Cortex of kidney (tissue), 1 donor: ENCODE results near the gene LTO1.

Experiments used
- DNase-seq: peaks from one replicate; lab custom pipeline; 2025; lab: John Stamatoyannopoulos, UW

The LTO1 gene

DNA sequence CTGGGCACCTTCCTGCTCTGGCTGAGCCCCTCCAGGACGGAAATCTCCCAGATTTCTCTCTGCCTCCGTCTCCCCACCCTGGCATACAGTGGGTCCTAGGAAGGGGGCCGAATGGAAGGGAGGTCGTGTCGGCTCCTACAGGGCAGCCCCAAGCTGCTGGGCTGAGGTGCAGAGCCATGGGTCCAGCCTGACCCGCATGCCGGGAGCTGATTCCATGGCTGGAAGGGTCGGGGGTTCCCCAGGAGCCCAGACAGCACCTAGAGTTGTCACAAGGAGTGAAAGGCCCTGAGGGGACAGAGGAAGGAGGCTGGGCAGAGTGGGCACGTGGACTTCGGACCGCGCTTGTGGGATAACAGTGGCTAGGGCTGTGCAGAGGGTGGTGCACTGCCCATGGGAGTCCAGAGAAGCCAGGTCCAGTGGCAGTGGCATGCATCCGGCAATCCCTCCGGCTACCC lies 17.7 kb downstream of the LTO1 start:
- DNase-seq: no peak

DNA sequence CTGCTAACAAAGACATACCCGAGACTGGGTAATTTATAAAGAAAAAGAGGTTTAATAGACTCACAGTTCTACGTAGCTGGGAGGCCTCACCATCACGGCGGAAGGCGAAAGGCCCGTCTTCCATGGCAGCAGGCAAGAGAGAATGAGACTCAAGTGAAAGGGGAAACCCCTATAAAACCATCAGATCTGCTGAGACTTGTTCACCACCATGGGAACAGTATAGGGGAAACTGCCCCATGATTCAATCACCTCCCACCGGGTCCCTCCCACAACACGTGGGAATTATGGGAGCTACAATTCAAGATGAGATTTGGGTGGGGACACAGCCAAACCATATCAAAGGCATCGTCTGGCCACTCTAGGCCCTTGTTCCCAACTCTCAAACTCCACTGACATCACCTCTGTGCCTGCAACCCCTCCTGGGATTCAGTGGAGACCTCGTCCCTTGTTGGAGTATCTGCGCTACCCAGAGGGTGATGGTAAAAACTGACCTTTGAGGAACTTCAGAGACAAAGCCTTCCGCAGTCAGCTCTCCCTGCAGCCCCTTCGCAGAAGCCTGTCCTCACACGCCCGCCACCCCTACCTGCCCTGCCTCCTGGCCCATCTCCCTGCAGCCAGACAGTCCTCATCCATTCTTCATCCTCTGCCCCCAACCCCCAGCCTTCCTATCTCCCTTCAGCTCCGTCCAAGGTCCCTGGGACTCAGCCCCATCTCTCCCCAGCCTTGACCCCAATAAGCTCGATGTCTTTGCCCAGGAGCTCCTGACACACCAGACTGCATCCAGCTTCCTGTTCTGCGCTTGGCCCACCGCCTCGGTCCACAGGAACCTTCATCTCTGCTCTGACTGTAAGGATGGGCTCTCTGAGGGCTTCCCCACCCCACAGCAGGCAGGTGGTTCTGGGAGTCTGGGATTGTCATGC lies 18.4 kb downstream of the LTO1 start:
- no peak for DNase-seq

DNA sequence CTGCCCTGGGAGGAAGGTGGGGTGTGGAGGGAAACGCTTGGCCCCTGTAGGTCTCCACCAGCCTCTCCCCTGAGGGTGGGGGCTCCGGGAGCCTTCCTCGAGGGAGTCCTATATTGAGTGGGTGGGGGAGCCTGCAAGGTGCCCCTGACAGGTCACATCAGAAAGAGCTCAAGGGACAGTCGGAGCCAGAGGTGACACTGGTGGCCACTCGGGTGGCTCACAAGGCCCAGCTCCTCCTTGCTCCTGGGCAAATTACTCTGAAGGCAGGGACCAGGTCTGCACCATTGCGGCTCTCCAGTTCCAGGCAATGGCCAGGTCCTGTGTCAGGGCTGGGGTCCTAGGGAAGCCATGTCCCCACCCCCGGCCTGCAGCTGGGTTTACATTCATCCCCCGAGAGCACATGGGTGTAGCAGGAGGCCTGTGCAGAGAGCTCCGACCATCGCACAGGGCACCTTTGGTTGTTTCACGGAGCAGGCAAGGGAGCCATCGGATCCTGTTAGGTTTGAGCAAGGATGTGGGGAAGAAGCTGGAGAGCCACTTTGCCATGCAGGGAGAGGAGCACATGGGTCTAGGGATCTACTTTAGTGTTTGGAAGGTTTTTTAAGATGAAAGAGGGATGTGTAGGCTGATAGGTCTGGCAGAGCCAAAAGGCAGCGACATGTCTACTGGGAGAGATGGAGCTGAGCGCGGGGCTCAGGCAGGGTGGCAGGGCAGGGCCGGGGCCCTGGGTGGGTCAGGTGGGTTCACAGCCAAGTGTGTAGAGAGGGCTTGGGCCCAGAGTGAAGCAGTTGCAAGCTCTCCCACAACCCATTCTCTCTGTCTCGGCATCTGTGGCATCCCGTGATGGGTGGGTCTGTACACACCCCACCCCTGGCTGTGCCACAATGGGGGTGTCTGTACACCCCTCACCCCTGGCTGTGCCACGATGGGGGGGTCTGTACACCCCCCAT lies 19.4 kb downstream of the LTO1 start:
- no peak for DNase-seq

DNA sequence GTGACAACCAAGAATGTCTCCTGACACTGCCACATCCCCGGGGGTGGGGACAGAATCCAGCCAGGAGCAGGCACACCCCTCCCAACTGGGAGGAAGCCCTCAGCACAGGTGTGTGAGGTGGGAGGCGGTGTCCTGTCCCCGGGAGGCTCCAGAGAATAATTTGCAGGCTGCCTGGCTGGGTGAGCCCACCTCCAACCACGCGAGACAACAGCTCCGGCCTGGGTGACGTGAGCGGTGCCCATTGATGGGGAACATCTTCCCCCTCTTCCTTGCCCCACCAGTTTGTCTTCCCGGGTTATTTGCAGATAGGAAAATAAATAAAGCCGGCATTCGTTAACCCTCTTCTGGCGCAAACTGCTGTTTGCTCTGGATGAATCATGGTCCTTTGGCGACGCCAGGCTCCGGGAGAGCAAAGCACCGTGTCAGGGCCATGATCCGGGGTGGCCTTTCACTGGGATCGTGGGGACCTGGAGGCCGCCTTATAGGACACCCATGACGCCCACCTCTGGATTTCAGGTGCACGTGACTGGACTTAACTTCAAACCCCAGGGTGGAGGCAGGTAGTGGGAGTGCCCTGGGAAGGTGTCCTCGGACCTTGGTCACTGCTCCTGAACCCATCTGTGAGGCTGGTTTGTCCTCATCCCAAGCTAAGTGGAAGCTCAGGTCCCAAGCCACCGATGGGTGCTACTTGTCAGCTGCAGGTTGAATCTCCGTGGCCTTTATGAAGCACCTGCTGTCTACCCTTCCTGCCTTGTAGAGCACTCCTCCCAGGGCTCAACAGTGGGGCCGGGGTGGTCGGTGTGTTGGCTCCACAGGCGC lies 20.3 kb downstream of the LTO1 start:
- no peak for DNase-seq

DNA sequence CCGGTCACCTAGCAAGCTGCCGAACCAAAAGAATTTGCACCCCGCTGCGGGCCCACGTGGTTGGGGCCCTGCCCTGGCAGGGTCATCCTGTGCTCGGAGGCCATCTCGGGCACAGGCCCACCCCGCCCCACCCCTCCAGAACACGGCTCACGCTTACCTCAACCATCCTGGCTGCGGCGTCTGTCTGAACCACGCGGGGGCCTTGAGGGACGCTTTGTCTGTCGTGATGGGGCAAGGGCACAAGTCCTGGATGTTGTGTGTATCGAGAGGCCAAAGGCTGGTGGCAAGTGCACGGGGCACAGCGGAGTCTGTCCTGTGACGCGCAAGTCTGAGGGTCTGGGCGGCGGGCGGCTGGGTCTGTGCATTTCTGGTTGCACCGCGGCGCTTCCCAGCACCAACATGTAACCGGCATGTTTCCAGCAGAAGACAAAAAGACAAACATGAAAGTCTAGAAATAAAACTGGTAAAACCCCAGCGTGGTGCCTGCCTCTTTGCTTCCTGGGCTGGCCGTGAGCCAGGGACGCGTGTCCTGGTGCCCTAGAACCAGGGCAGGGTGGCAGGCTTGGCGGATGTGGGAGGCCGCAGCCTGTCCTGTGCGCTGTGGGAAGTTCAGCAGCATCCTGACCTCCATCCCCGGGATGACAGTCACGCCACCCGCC lies 21.0 kb downstream of the LTO1 start:
- no peak for DNase-seq

DNA sequence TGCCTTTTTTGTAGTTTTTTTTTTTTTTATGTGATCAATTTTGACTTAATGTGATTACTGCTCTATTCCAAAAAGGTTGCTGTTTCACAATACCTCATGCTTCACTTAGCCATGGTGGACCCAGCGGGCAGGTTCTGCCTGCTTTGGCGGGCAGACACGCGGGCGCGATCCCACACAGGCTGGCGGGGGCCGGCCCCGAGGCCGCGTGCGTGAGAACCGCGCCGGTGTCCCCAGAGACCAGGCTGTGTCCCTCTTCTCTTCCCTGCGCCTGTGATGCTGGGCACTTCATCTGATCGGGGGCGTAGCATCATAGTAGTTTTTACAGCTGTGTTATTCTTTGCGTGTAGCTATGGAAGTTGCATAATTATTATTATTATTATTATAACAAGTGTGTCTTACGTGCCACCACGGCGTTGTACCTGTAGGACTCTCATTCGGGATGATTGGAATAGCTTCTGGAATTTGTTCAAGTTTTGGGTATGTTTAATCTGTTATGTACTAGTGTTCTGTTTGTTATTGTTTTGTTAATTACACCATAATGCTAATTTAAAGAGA lies 21.7 kb downstream of the LTO1 start:
- no peak for DNase-seq

DNA sequence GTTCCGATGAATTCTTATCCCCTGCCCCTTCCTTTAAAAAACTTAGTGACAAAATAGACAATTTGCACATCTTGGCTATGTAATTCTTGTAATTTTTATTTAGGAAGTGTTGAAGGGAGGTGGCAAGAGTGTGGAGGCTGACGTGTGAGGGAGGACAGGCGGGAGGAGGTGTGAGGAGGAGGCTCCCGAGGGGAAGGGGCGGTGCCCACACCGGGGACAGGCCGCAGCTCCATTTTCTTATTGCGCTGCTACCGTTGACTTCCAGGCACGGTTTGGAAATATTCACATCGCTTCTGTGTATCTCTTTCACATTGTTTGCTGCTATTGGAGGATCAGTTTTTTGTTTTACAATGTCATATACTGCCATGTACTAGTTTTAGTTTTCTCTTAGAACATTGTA lies 22.2 kb downstream of the LTO1 start:
- no peak for DNase-seq

DNA sequence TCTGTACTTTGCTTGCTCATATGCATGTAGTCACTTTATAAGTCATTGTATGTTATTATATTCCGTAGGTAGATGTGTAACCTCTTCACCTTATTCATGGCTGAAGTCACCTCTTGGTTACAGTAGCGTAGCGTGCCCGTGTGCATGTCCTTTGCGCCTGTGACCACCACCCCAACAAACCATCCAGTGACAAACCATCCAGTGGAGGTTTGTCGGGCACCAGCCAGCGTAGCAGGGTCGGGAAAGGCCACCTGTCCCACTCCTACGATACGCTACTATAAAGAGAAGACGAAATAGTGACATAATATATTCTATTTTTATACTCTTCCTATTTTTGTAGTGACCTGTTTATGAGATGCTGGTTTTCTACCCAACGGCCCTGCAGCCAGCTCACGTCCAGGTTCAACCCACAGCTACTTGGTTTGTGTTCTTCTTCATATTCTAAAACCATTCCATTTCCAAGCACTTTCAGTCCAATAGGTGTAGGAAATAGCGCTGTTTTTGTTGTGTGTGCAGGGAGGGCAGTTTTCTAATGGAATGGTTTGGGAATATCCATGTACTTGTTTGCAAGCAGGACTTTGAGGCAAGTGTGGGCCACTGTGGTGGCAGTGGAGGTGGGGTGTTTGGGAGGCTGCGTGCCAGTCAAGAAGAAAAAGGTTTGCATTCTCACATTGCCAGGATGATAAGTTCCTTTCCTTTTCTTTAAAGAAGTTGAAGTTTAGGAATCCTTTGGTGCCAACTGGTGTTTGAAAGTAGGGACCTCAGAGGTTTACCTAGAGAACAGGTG lies 23.1 kb downstream of the LTO1 start:
- no peak for DNase-seq

DNA sequence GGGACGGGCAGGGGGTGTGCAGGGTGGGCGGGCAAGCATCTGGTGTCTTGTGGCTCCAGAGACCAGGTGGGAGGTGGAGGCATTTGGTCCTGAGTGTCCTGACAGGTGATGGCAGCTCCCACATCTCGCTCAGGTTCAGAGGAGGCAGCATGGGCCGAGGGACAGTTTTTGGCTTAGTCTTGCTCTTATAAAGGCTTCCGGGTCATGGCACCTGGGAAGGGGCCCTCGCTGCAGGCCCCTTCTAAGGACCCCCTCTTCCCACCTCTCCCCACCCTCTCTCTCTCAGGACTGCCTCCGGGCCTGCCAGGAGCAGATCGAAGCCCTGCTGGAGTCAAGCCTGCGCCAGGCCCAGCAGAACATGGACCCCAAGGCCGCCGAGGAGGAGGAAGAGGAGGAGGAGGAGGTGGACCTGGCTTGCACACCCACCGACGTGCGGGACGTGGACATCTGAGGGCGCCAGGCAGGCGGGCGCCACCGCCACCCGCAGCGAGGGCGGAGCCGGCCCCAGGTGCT lies 24.3 kb downstream of the LTO1 start:
- DNase-seq: no peak

DNA sequence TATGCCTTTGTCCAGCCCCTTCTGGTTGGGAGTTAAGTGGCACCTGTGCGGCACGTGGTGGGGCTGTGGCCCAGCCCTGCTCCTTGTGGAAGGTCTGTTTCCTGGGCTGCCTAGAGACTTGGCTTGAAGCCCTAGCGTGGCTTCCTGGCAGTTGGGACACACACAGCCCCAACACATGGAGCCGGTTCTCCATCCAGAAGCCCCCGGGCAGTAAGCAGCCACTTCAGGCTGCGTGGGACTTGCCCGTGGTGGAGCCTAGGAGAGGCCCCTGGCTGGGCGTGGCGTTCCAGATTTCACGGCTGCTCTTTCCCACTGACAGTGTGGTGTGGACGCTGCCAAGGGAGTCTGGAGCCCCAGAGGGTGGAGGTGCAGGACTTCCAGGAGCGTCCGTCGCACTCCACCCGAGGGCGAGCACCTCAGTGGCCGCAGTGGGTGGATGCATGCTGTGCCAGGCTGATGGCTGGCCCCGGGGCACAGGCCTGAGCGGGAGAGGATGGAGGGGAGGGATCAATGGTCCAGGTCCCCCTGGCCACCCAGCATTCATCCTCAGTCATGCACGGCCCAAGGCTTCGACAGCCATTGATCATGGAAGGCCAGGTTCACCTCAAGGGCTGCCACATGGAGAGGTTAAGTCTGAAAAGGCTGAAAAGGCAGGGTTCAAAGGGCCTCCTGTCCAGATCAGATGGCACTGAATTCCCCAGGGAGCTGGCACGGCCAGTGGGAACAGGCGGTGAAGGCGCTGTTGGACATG lies 24.9 kb downstream of the LTO1 start:
- DNase-seq: no peak

DNA sequence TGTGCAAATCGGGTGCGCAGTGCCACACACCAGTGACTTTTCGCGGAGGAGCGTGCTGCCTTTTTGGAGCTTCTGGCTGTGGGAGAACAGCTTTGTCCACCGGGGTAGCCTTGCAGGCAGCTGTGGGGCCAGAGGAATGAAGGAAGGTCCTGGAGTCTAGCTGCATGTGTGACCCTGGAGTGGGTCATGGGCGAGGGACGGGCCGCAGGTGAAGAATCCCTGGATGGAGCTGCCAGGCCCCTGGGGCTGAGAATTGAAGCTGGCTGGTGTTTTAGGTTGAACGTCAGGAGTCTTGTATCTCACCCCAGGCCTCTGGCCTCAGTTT lies 25.6 kb downstream of the LTO1 start:
- no peak for DNase-seq

DNA sequence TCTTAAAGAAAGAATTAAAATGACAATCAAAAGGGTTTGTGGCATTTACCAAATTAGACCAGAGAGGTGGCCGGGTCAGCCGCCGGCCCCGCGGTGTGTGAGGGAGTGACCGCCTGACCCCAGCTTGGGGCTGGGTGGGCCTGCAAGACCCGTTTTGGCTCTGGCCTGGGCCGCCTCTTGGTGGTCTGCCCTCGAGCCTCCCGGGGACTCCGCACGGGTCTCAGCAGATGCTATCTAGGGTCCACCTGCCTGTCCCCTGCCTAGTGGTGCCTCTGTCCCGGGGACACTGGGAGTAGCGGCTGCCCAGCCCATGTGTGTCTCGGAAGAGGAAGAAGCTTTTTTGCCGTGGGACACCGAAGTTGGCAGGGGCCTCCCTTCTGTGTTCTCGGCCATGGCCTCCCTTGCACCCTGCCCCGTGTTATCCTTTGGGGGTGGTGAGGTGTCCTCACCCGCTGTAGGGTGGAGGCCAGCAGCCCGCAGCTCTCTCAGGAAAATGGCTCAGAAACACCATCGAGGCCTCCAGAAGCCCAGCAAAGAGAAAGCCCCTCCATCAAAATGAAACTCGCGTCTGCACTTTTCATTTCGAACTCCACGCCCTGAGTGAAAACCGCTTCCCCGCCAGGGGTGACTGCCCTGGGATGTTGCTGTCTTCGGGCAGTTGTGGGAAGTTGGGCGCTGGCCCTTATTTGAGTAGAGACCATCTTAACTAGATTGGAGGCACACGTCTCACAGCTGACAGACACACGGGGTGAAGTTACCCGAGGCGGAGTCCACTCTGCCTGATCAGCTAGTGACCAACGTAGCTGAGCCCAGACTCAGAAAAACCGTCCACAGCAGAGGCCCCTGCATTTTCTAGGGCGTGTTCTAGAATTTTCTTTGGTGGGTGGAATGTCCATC lies 26.2 kb downstream of the LTO1 start:
- DNase-seq: no peak

DNA sequence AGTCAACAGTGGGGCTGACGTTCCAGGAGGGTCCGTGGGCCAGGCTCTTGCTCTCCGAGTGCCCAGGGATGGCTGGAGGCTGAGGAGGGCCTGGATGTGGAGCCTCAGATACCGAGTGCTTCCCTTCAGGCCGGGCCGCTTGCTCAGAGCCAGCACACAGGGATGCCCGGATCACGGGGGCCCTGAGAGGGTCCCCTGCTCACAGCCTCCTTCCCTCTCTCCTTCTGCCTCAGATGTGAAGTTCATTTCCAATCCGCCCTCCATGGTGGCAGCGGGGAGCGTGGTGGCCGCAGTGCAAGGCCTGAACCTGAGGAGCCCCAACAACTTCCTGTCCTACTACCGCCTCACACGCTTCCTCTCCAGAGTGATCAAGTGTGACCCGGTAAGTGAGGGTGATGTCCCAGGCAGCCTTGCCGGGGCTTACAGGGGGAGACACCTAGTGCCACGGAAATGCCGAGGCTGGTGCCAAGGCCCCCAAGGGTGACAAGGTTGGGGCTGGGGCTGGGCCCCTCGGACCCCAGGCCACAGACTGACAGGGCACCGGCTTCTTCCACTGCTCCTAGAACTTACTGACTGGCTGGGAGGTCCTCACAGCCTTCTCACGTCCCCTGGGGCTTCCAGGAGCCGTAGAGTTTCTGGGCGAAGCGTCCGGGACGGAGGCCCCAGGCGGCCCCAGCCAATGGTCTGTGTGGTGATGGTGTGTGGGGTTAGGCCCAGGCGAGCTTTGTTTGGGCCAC lies 27.2 kb downstream of the LTO1 start:
- no peak for DNase-seq

DNA sequence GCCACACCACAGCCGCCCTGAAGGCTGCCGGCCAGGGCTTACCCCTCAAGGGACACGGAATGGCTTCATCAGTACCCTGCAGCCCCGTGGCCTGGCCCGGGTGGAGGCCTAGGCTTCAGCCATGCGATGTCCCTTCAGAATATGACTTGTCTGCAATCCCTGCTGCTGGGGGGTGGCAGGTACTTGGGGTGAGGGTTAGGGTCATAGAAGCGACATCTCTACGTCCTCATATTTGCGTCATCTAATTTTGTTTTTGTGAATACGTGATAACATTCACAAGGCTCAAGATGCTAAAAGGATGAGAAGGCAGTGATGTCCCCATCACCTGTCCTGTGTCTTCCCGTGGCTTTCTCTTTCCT lies 27.8 kb downstream of the LTO1 start:
- no peak for DNase-seq

DNA sequence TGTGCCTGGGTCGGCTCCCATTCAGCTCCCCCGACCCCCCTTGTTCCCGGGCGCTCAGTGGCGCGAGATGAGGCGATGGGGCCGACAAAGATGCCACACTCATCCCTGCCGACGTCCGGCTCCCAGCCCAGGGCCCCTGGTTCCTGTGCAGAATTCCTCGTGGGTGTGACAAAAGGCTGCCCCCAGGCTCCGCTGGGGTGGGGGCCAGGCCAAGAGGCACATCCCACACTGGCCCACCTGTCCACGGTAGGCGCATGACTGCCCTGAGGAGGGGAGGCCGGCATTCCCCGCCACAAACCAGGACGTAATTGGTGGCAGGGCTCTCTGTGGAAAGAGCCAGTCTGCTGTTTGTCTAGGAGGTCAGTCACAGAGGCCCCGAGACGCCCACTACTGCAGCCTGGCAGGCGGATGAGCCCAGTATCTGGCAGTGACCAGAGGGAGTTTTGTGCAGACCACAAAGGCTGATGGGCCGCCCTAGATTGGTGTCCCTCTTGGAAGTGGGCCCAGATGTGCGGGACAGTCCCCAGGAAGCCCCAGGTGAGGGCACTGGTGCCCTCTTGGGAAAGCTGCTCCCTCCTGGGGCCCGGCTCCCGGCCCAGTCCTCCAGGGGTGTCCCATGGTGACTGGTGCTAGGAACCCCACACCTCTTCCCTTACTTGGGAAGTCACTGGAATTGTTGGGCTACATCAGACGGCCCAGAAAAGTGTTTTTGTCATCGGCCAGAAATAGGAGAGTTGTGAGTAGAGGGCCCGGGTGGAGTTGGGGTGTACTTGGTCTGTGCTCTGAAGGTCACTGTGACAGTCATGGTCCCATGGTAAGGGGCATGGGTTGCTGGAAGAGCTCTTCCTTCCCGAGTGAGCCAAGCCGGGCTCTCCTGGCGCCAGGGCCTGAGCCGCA lies 28.4 kb downstream of the LTO1 start:
- DNase-seq: no peak

DNA sequence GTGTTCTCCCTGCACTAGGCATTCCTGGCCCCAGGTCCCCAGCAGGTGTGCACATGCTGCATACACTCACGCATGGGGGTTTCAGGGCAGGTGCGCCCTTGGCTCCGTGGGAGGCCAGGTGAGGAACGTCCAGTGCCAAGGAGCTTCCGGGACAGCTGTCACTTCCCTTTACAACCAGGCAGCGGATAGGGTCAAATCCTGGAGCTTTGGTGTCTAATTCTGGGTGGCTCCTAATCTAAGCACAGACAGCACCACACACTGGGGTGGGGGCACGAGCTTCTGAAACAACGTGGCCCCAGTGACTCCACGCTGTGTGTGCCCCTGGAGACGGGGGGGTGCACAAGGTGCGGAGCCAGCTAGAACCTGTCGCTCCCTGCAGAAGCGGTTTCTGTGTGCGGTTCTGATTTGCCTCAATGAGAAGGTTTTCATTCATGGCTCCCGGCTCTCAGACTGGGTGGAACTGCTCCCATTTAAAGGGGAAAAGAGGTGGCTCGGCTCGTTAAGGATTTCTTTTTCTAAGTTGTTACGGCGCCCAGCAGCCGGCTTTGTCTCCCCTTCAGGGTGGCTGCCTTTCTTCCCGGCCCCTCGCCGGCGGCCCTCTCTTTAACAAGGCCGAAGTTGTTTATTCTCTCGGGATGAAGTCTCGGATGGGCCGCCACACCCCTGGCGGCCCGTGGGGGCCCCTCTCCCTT lies 29.2 kb downstream of the LTO1 start:
- no peak for DNase-seq
